HCT116 (cell line): ENCODE results near the gene CORO2B. TPM values are rescaled to one million over a fixed set of nuclear protein-coding genes. Genes with fewer than 3 reads are reported as not detected.

Experiments
- ATAC-seq: fragments of 200-7000 bp; cut with Tn5 transposase; 2 replicates; pipeline ENCODE4 v1.9.1; 2020; ENCODE audit warnings: mild to moderate bottlenecking, moderate library complexity
- BruUV-seq: library from RNA; stranded (reverse); fragments of 400-500 nt; replicated peaks from 2 replicates; lab custom pipeline; 2021; lab: Mats Ljungman, UMichigan
- CTCF ChIA-PET: fragments of 300-600 bp; sonication (Branson Sonifier 250); formaldehyde crosslinking; loops from one replicate; lab custom pipeline; 2021; ENCODE audit warnings: antibody characterized with exemption; lab: Charles Lee
- POLR2A ChIA-PET: fragments of 300-600, 350-600 bp; sonication (Branson Sonifier 250); formaldehyde crosslinking; loops from one replicate; lab custom pipeline; 2021; ENCODE audit warnings: antibody characterized with exemption; lab: Charles Lee
- RAD21 ChIA-PET, 2 experiments: fragments of 300-600 bp; sonication (Branson Sonifier 250); formaldehyde crosslinking; loops; one replicate each; lab custom pipeline; 2023; ENCODE audit warnings: low total read pairs in 2 of 2; ENCODE audit not compliant: uncharacterized antibody in 2 of 2, unreplicated experiment in 2 of 2, low non-redundant PET in 1 of 2; lab: Charles Lee
- DNase-seq: peaks from one replicate; pipeline ENCODE4 v3.0.0-alpha.2; 2010; ENCODE audit warnings: low read depth, low spot score
- H2AFZ ChIP-seq: fragments of 200-600 bp; shearing (Covaris generic), sonication (generic); 2 replicates; pipeline ENCODE4 v1.6.1; 2017; ENCODE audit warnings: low read depth, mixed run types, mixed read lengths, antibody characterized with exemption, low read length; ENCODE audit not compliant: poor library complexity, severe bottlenecking
- H3K27ac ChIP-seq: 2 replicates; pipeline ENCODE4 v1.5.1; 2012; ENCODE audit warnings: low read depth, low read length
- H3K27me3 ChIP-seq: fragments of 200-600 bp; sonication (generic); 2 replicates; pipeline ENCODE4 v1.6.1; 2016; ENCODE audit warnings: mixed run types, low read length, mixed read lengths; ENCODE audit not compliant: insufficient read depth
- H3K36me3 ChIP-seq, 2 experiments: fragments of 200-500 bp in 1 of 2; fragments of 200-600 bp in 1 of 2; sonication (Bioruptor generic) in 1 of 2; sonication (generic) in 1 of 2; 2 replicates each; pipeline versions ENCODE4 v1.5.1 to v1.6.1; 2014 to 2016; ENCODE audit warnings: low read length in 2 of 2, inconsistent platforms in 1 of 2, mixed read lengths in 1 of 2, mixed run types in 1 of 2; ENCODE audit not compliant: insufficient read depth in 2 of 2, control insufficient read depth in 1 of 2
- H3K4me1 ChIP-seq, 2 experiments: fragments of 200-600 bp in 1 of 2; sonication (generic) in 1 of 2; 2 replicates each; pipeline versions ENCODE4 v1.5.1 to v1.6.1; 2012 to 2017; ENCODE audit warnings: low read length in 2 of 2, inconsistent platforms in 1 of 2, mild to moderate bottlenecking in 1 of 2, mixed read lengths in 1 of 2, mixed run types in 1 of 2, moderate library complexity in 1 of 2; ENCODE audit not compliant: insufficient read depth in 2 of 2, control insufficient read depth in 1 of 2
- H3K4me2 ChIP-seq: fragments of 200-600 bp; sonication (generic); 2 replicates; pipeline ENCODE4 v1.6.1; 2017; ENCODE audit warnings: mixed run types, low read length, mixed read lengths
- H3K4me3 ChIP-seq, 2 experiments: fragments of 200-600 bp in 1 of 2; sonication (generic) in 1 of 2; replicated peaks in 1 of 2; 2 replicates each; pipeline ENCODE4 v1.5.1; 2011 to 2016; ENCODE audit warnings: low read length in 2 of 2, control low read depth in 1 of 2, low read depth in 1 of 2, mild to moderate bottlenecking in 1 of 2, mixed read lengths in 1 of 2, mixed run types in 1 of 2
- H3K79me2 ChIP-seq: fragments of 200-600 bp; sonication (generic); 2 replicates; pipeline ENCODE4 v1.6.1; 2017; ENCODE audit warnings: mild to moderate bottlenecking, mixed run types, low read length, moderate library complexity, mixed read lengths; ENCODE audit not compliant: insufficient read depth
- H3K9ac ChIP-seq: fragments of 200-600 bp; sonication (generic); 2 replicates; pipeline ENCODE4 v1.6.1; 2016; ENCODE audit warnings: low read length, mixed read lengths
- H3K9me2 ChIP-seq: fragments of 200-600 bp; sonication (generic), shearing (Covaris generic); 2 replicates; pipeline ENCODE4 v1.6.1; 2017; ENCODE audit warnings: mixed run types, mild to moderate bottlenecking, moderate library complexity; ENCODE audit not compliant: insufficient read depth
- H3K9me3 ChIP-seq, 2 experiments: fragments of 200-500 bp in 1 of 2; fragments of 200-600 bp in 1 of 2; sonication (Bioruptor generic) in 1 of 2; sonication (generic) in 1 of 2; 2 replicates each; pipeline ENCODE4 v1.6.1; 2014 to 2017; ENCODE audit warnings: low read length in 2 of 2, mixed read lengths in 2 of 2, inconsistent platforms in 1 of 2, low read depth in 1 of 2, mild to moderate bottlenecking in 1 of 2, mixed run types in 1 of 2, moderate library complexity in 1 of 2; ENCODE audit not compliant: control insufficient read depth in 1 of 2, insufficient read depth in 1 of 2
- H4K20me1 ChIP-seq: fragments of 200-600 bp; sonication (generic), shearing (Covaris generic); 2 replicates; pipeline ENCODE4 v1.6.1; 2017; ENCODE audit warnings: mixed run types, mild to moderate bottlenecking, moderate library complexity; ENCODE audit not compliant: insufficient read depth
- ATF3 ChIP-seq: IDR thresholded peaks from 2 replicates; pipeline ENCODE4 v1.6.1; 2012
- CEBPB ChIP-seq: IDR thresholded peaks from 2 replicates; pipeline ENCODE4 v1.6.1; 2012; ENCODE audit warnings: low read depth
- EGR1 ChIP-seq: IDR thresholded peaks from 2 replicates; pipeline ENCODE4 v1.6.1; 2012; ENCODE audit warnings: low read depth
- ELF1 ChIP-seq: IDR thresholded peaks from 2 replicates; pipeline ENCODE4 v1.6.1; 2012; ENCODE audit warnings: low read depth, borderline replicate concordance
- EZH2phosphoT487 ChIP-seq: fragments of 200-600 bp; IDR thresholded peaks from 2 replicates; pipeline ENCODE4 v1.6.1; 2018; ENCODE audit warnings: antibody characterized with exemption, borderline replicate concordance
- MAX ChIP-seq: IDR thresholded peaks from 2 replicates; pipeline ENCODE4 v1.6.1; 2012
- POLR2A ChIP-seq: IDR thresholded peaks from 2 replicates; pipeline ENCODE4 v1.7.0; 2011; ENCODE audit warnings: borderline replicate concordance; ENCODE audit not compliant: insufficient read depth, insufficient read length; ENCODE audit errors: extremely low read depth
- POLR2AphosphoS5 ChIP-seq: IDR thresholded peaks from 2 replicates; pipeline ENCODE4 v1.6.1; 2011; ENCODE audit warnings: mild to moderate bottlenecking, low read depth, low read length, moderate library complexity
- SIN3A ChIP-seq: IDR thresholded peaks from 2 replicates; pipeline ENCODE4 v1.6.1; 2012; ENCODE audit warnings: low read depth
- SP1 ChIP-seq: IDR thresholded peaks from 2 replicates; pipeline ENCODE4 v1.6.1; 2012; ENCODE audit warnings: low read depth
- SRF ChIP-seq: IDR thresholded peaks from 2 replicates; pipeline ENCODE4 v1.6.1; 2012; ENCODE audit warnings: low read depth
- ZNF274 ChIP-seq: fragments of 200-500 bp; sonication (Bioruptor generic); IDR thresholded peaks from 2 replicates; pipeline ENCODE4 v1.6.1; 2014; ENCODE audit warnings: mild to moderate bottlenecking, low read depth, low read length, inconsistent platforms
- intact Hi-C: fragments of 100-400 bp; cut with micrococcal nuclease; formaldehyde crosslinking; loops from 2 replicates; pipeline ENCODE4 v1.10.0; 2022
- total RNA-seq: library from RNA; stranded (reverse); gene quantifications from one replicate; pipeline ENCODE4 v1.2.1, GENCODE V29; 2021; ENCODE audit not compliant: unreplicated experiment

Gene CORO2B
- total RNA-seq, 1 experiment from 2014 or later: 2.8 TPM

GRCh38 chr15:68627476-68627875, 48.7 kb downstream of the CORO2B start:
- Histone ChIP-seq H3K4me2 (no peak overlapping the region), H2AFZ (no peak overlapping the region), H3K9me2 (no peaks in the 10 kb centered on the region), H3K4me1 (peaks cover 0 to 13% of the 10 kb centered on the region in 2 experiments; a peak in 2 of 4 replicates), H3K36me3 (no peaks in the 10 kb centered on the region), H3K9me3 (no peaks in the 10 kb centered on the region), H4K20me1 (no peaks in the 10 kb centered on the region), H3K79me2 (no peaks in the 10 kb centered on the region), H3K27me3 (no peaks in the 10 kb centered on the region), H3K4me3 (no peak overlapping the region), H3K27ac (no peak overlapping the region), H3K9ac (no peak overlapping the region)
- ChIA-PET POLR2A (no interaction called here), CTCF (no interaction called here), RAD21 (no interaction called here)
- no peak for ATAC-seq
- DNase-seq: no peak
- intact Hi-C loops: no loop called here
- TF ChIP-seq POLR2A (no peak), CEBPB (no peak), ATF3 (no peak), EGR1 (no peak), ZNF274 (no peak), SIN3A (no peak), SRF (no peak), MAX (no peak), SP1 (no peak)
- no TSS peak for BruUV-seq

- TF ChIP-seq ELF1 (no peak), SIN3A (no peak), POLR2AphosphoS5 (no peak), EZH2phosphoT487 (no peak), SP1 (no peak)
- ChIA-PET RAD21 (no interaction called here), CTCF (no interaction called here), POLR2A (no interaction called here)
- ATAC-seq: no peak
- no peak overlapping the region for H3K27ac ChIP-seq
- no peaks in the 10 kb centered on the region for H3K27me3 ChIP-seq
- no peak overlapping the region for H3K9ac ChIP-seq
- H4K20me1 ChIP-seq: no peaks in the 10 kb centered on the region
- BruUV-seq: no TSS peak
- intact Hi-C loops: no loop called here
- H2AFZ ChIP-seq: no peak overlapping the region
- no peak overlapping the region for H3K4me2 ChIP-seq
- no peak overlapping the region for H3K4me3 ChIP-seq
- H3K9me2 ChIP-seq: no peaks in the 10 kb centered on the region
- H3K79me2 ChIP-seq: no peaks in the 10 kb centered on the region
- no peaks in the 10 kb centered on the region for H3K36me3 ChIP-seq
- DNase-seq: no peak
- no peaks in the 10 kb centered on the region for H3K9me3 ChIP-seq
- H3K4me1 ChIP-seq: peaks cover 0 to 13% of the 10 kb centered on the region in 2 experiments; a peak in 2 of 4 replicates
These were observed 49.2 kb downstream of the CORO2B start for GRCh38 chr15:68627995-68628394.
